Breast epithelium (tissue), 3 donors: Measurements from ENCODE around the gene JPH3.

Experiments used
- CTCF ChIP-seq, 3 donors: fragments of 450-650 bp; IDR thresholded peaks; one replicate each; pipeline ENCODE4 v1.5.1; 2016 to 2017; ENCODE audit warnings: antibody characterized with exemption in 3 of 3, mild to moderate bottlenecking in 3 of 3, moderate library complexity in 3 of 3
- POLR2AphosphoS5 ChIP-seq, 3 donors: sonication (generic); formaldehyde crosslinking; IDR thresholded peaks; one replicate each; pipeline ENCODE4 v1.6.1; 2017; ENCODE audit warnings: antibody characterized with exemption in 3 of 3

- TF ChIP-seq CTCF (IDR thresholded peaks at IDR 0.05) (no peak), POLR2AphosphoS5 (IDR thresholded peaks at IDR 0.05) (no peak)
Measured at GRCh38 chr16:87648236-87648635, 45.9 kb downstream of the JPH3 start.
